ENCODE measurements around the gene CNOT4.
A peak's percentile ranks its signal among the peaks of the same experiment; 100 is the strongest.

The CNOT4 gene, protein sequence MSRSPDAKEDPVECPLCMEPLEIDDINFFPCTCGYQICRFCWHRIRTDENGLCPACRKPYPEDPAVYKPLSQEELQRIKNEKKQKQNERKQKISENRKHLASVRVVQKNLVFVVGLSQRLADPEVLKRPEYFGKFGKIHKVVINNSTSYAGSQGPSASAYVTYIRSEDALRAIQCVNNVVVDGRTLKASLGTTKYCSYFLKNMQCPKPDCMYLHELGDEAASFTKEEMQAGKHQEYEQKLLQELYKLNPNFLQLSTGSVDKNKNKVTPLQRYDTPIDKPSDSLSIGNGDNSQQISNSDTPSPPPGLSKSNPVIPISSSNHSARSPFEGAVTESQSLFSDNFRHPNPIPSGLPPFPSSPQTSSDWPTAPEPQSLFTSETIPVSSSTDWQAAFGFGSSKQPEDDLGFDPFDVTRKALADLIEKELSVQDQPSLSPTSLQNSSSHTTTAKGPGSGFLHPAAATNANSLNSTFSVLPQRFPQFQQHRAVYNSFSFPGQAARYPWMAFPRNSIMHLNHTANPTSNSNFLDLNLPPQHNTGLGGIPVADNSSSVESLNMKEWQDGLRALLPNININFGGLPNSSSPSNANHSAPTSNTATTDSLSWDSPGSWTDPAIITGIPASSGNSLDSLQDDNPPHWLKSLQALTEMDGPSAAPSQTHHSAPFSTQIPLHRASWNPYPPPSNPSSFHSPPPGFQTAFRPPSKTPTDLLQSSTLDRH

GRCh38 chr7:135509839-135510591 lies at the start of gene CNOT4:
CNOT4 (minus strand) TSS chr7:135510102; CDS start chr7:135438331, 71,771 bp downstream.
- peak; percentile 97 for DNase-seq

DNA sequence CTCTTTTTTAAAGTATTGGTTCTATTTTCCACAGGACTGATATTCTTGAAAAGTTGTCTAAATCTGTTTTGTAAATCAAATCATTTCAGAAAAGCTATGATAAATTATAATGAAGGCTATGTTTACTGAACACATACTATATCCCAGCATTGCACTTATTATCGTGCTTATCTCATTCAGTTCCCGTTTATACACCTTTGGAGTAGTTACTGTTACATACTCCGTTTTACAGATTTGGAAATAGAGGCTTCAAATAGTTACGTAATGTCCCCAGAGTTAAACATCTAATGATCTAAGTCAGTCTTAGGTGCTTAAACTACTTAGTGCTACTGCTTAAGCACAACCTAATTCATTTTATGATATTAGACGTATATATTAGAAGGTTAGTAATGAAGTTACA lies 49.0 kb upstream of the CNOT4 start:
- no peak for DNase-seq

- DNase-seq: peak; percentile 68
Measured at GRCh38 chr7:135558337-135558767, 48.5 kb upstream of the CNOT4 start.

- DNase-seq: peak; percentile 78
Measured at GRCh38 chr7:135557455-135558336, 47.8 kb upstream of the CNOT4 start, which contains the start of gene NUP205. NUP205 (plus strand) TSS chr7:135557917; CDS start chr7:135557945, 28 bp downstream.

DNA sequence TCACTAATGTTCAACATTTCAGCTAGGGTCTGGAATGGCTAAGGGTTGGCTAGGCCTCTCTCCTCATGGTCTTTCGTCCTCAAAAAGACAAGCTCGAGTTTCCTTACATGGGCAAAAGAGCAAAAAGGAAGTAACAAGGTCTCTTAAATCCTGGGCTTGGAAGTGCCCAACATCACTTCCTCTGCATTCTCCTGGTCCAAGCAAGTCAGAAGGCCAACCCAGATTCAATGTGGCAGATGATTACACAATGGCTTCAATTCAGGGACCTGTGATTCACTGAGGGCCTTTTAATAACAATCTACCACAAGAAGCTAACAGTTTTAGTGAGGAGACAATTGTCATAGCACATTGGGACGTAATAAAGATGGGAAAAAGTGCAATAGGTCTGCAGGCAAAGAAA lies 43.4 kb upstream of the CNOT4 start:
- DNase-seq: no peak

- DNase-seq: no peak
Measured at GRCh38 chr7:135552148-135552547, 42.2 kb upstream of the CNOT4 start.

DNA sequence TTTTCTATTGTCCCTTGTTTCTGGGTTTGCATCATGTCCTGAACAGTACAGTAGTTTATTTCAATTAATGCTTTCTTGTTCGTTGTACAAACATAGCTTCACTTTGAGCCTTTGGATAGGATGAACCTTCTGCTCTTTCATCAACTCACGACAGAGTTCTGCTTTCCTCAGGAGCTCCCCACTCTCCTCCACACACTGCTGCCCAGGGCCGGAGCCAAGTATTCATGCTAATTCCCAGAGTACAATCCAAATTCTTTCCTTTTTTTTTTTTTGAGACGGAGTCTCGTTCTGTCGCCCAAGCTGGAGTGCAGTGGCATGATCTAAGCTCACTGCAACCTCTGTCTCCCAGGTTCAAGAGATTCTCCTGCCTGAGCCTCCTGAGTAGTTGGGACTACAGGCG lies 40.3 kb upstream of the CNOT4 start:
- no peak for DNase-seq

DNA sequence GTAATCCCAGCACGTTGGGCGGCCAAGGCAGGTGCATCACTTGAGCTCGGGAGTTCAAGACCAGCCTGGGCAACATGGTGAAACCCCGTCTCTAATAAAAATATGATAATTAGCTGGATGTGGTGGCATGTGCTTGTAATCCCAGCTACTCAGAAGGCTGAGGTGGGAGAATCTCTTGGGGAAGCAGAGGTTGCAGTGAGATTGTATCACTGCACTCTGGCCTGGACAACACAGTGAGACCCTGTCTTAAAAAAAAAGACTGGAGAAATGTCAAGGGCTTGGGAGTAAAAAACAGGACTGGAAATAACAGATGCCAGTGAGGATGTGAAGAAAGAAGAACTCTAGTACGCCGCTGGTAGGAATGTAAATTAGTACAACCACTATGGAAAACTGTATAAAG lies 31.1 kb upstream of the CNOT4 start:
- no peak for DNase-seq

- DNase-seq: no peak
Measured at GRCh38 chr7:135539629-135540028, 29.7 kb upstream of the CNOT4 start.

- no peak for DNase-seq
Measured at GRCh38 chr7:135538376-135538775, 28.5 kb upstream of the CNOT4 start.

GRCh38 chr7:135537905-135538304 lies 28.0 kb upstream of the CNOT4 start:
- no peak for DNase-seq

DNA sequence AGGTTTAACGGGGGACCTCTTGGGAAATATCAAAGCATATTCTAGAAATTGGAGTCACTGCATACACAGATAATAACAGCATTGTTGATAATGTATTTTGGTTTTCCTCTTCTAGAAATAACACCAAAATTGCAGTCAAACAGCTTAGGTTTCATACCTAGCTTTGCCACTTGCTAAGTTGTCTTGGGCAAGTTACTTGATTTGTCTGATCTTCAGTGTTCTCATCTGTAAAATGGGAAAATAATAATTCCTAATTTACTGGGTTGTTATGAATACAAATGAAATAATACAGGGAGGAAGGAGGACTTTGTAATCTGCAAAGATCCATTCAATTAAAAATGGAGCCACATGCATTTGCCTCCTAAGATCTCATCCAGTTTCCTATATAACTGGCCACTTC lies 27.6 kb upstream of the CNOT4 start:
- no peak for DNase-seq

DNA sequence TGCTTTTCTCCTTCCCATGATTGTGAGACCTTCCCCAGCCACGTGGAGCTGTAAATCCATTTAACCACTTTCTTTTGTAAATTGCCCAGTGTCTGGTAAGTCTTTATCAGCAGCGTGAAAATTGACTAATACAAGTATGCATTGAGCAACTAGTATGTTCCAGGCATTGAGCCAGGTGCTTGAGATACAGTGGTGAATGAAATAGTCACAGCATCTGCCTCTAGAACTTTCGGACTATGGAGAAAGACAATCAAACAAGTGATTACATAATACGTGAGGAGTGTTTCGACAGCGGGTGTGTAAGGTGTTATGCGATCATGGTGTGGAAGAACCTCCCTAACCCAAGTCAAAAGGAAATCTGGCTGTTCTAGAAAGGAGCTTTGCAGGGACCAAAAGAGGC lies 26.2 kb upstream of the CNOT4 start:
- DNase-seq: no peak

- no peak for DNase-seq
Measured at GRCh38 chr7:135527025-135527424, 17.1 kb upstream of the CNOT4 start.

- no peak for DNase-seq
Measured at GRCh38 chr7:135525426-135525825, 15.5 kb upstream of the CNOT4 start.

DNA sequence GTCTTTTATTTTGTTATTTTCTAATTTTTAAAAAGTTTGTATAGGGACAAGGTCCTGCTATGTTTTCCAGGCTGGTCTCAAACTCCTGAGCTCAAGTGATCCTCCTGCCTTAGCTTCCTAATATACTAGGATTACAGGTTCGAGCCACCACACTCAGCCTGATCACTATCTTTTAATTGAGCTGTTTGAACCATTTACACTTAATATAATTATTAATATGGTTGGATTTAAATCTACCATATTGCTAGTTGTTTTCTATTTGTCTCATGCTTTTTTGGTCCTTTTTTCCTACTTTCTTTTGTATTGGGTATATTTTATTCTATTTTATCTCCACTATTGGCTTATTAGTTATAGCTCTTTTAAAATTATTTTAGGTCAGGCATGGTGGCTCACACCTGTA lies 13.2 kb upstream of the CNOT4 start:
- DNase-seq: no peak

GRCh38 chr7:135522509-135522908 lies 12.6 kb upstream of the CNOT4 start:
- no peak for DNase-seq

DNA sequence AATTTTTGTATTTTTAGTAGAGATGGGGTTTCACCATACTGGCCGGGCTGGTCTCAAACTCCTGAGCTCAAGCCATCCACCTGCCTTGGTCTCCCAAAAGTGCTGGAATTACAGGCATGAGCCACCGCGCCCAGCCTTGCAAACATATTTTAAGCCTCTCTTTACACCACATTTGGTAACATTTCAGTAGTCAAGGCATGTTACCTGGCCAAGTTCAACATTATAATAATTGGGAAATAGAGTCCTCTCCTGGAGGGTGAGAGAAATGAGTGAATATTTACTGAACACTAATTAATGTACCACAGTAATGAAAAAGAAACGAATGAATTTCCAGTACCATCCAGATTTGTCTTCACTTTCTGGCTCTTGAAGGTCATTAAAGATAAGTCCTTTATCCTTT lies 10.0 kb upstream of the CNOT4 start:
- DNase-seq: no peak

DNA sequence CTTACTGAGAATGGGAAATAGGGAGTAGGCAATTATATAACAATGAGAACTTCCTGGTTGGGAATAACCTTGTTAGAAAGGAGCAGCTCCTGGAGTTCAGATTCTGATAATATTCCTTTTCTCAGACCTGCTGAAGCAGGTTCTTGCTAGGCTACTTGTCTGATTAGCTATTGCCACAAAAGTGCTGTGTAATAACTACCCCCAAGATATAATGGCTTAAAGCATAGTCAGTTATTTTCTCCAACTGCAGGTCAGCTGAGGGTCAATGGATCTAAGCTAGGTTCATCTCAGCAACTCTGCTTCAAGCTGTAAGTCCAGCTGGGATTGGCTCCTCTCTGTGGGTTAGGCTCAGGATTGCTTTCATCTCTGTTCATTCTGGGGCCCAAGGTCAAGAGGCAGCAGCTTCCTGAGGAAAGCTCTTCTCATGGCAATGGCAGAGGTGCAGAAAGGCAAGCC lies 9.4 kb upstream of the CNOT4 start:
- DNase-seq: no peak

DNA sequence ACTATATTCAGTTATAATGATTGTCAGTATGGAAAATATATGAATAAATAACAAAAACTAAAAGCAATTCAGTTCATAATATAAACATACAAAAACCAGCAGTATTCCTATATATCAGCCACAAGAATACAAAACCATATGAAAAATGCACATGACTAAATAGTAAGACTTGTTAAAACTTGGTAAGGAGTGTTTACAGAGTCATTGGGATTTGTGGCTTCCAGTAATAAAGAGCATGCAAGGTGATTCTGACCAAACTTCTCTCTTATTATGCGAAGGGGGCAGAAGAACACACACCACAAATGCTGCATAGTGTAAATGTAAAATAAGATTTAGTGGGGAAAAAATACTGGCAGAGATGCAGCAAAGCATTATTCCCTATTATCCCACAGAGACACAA lies 8.8 kb upstream of the CNOT4 start:
- no peak for DNase-seq

GRCh38 chr7:135517060-135517459 lies 7.2 kb upstream of the CNOT4 start:
- no peak for DNase-seq

DNA sequence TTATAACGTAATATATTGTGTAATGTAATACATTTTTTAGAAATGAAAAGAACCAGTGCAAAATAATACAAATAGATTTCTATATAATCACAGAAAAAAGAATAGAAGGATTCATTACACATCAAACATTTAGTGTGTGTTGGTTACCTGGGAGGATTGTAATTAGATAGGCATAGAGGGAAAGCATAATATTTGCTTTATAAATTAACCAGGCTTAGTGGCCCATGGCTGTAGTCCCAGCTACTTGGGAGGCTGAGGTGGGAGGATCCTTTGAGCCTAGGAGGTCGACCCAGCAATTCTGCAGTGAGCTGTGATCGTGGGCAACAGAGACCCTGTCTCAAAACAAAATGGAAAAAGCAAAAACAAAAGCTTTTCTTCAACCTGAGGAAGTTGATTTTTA lies 5.0 kb upstream of the CNOT4 start:
- no peak for DNase-seq
